Measurements from ENCODE around the gene MAPK12. TPM values are rescaled to one million over a fixed set of nuclear protein-coding genes. Genes with fewer than 3 reads are reported as not detected.

Gene MAPK12
- total RNA-seq, 3 donors from 2014 or later, result 3.8 to 9.8 (median 5.3) TPM

- no peak for TF ChIP-seq CTCF (IDR thresholded peaks at IDR 0.05)
- Histone ChIP-seq H3K27me3 (no peaks in the 10 kb centered on the region), H3K27ac (peak overlapping the region in 1 of 2 donors; percentile 12), H3K4me3 (no peak overlapping the region), H3K36me3 (no peaks in the 10 kb centered on the region), H3K4me1 (peaks cover 0 to 5% of the 10 kb centered on the region in 2 donors), H3K9me3 (no peaks in the 10 kb centered on the region)
- DNase-seq (ENCODE audit: low spot score in 2 of 2), result no peak
- intact Hi-C loops (cut with DNase I; ENCODE audit: low total_unique reads), result no loop called here
These were observed 24.8 kb upstream of the MAPK12 start for GRCh38 chr22:50286275-50286674.

- no peak for DNase-seq (ENCODE audit: low spot score in 2 of 2)
- TF ChIP-seq POLR2A (IDR thresholded peaks at IDR 0.05) (no peak), CTCF (IDR thresholded peaks at IDR 0.05) (no peak), POLR2AphosphoS5 (IDR thresholded peaks at IDR 0.05) (no peak)
- Histone ChIP-seq H3K36me3 (no peaks in the 10 kb centered on the region), H3K4me1 (peaks cover 0 to 5% of the 10 kb centered on the region in 2 donors), H3K27me3 (no peaks in the 10 kb centered on the region), H3K4me3 (no peak overlapping the region), H3K9me3 (no peaks in the 10 kb centered on the region), H3K27ac (peak overlapping the region in 1 of 2 donors; percentile 12)
- intact Hi-C loops (cut with DNase I; ENCODE audit: low total_unique reads), result no loop called here
These were observed 24.2 kb upstream of the MAPK12 start for GRCh38 chr22:50285568-50286229.

DNA sequence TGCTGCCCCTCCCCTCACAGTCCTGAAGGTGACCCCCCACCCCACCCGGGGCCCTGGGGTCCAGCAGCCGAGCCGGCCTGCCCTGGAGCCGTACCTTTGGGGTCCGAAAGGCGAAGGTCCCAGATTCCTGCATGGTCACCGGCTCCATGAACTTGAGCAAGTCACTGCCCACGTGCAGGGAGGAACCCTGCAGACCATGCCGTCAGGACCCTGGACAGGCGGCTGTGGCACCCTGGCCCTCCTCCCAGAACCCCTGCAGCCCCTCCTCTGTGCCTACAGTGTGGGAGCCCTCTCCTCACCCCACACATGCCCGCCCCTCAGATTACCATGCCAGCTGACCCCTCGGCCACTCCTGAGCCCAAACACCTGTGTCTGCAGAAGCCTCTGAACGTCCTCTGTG is 23.0 kb upstream of the MAPK12 start:
- no peak for DNase-seq (ENCODE audit: low spot score in 2 of 2)
- peaks cover 7% of the 10 kb centered on the region for H3K36me3 ChIP-seq
- H3K27ac ChIP-seq, result no peak overlapping the region
- H3K9me3 ChIP-seq, result no peaks in the 10 kb centered on the region
- intact Hi-C loops (cut with DNase I; ENCODE audit: low total_unique reads), result no loop called here
- peaks cover 0 to 5% of the 10 kb centered on the region in 2 donors for H3K4me1 ChIP-seq
- TF ChIP-seq CTCF (IDR thresholded peaks at IDR 0.05) (no peak), POLR2AphosphoS5 (IDR thresholded peaks at IDR 0.05) (no peak), POLR2A (IDR thresholded peaks at IDR 0.05) (no peak)
- no peak overlapping the region for H3K4me3 ChIP-seq
- no peaks in the 10 kb centered on the region for H3K27me3 ChIP-seq

- Histone ChIP-seq H3K9me3 (no peaks in the 10 kb centered on the region), H3K27me3 (no peaks in the 10 kb centered on the region), H3K4me3 (no peak overlapping the region), H3K36me3 (peaks cover 12% of the 10 kb centered on the region), H3K4me1 (peaks cover 0 to 5% of the 10 kb centered on the region in 2 donors), H3K27ac (peak overlapping the region in 1 of 2 donors; percentile 85)
- DNase-seq (ENCODE audit: low spot score in 2 of 2), result no peak
- intact Hi-C loops (cut with DNase I; ENCODE audit: low total_unique reads), result no loop called here
- TF ChIP-seq POLR2AphosphoS5 (IDR thresholded peaks at IDR 0.05), result no peak
- no peak for TF ChIP-seq POLR2A (IDR thresholded peaks at IDR 0.05)
- TF ChIP-seq CTCF (IDR thresholded peaks at IDR 0.05), result no peak
These were observed 22.3 kb upstream of the MAPK12 start for GRCh38 chr22:50283821-50284220.

DNA sequence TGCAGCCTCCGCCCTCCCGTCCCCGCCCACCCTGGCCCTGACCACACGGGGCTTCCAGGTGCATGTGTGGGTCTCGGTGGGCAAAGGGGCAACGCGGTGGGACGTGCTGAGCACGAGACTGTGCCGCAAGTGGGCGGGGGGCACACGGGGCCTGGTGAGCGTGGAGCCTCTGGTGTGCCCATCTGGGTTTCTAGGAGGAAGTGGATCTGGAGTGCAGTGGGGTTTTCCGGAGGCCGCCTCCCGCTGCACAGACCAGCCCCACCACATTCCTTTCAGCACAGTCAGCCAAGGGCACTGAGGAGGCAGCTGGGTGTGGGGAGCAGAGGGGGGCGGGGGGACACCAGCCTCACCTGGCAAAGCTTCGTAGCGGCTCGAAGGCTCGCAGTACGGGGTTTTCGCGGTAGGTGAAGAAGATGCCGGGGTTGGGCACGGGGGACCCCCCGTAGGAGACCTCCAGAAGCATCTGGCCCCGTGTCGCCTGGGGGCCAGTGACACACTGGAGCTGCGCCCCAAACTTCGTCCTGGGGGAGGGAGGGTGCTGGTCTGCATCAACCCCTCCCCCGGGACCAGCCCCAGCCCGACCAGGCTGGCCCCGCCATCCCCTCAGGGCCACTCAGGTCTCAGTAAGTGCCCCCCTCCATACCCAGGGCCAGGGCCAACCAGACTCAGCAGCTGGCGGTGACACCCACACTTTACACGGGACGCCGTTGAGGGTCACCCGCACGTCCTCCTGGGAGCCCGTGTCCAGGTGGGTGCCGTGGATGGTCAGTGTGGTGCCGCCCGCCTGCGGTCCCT is 21.1 kb upstream of the MAPK12 start:
- no peak for TF ChIP-seq POLR2A (IDR thresholded peaks at IDR 0.05)
- TF ChIP-seq POLR2AphosphoS5 (IDR thresholded peaks at IDR 0.05), result peak in 2 of 3 donors; percentile 54 to 62
- Histone ChIP-seq H3K9me3 (no peaks in the 10 kb centered on the region), H3K27ac (peak overlapping the region; percentile 85 to 87), H3K4me3 (peak overlapping the region in 1 of 3 donors; percentile 48), H3K36me3 (peaks cover 22% of the 10 kb centered on the region), H3K4me1 (peaks cover 0 to 5% of the 10 kb centered on the region in 2 donors), H3K27me3 (no peaks in the 10 kb centered on the region)
- intact Hi-C loops (cut with DNase I; ENCODE audit: low total_unique reads), result no loop called here
- DNase-seq (ENCODE audit: low spot score in 2 of 2), result peak; percentile 91 to 93

Data from breast epithelium (tissue), 4 donors.